AG08395 (cell line): Measurements from ENCODE around the gene ELMO2.
A peak's percentile ranks its signal among the peaks of the same experiment; 100 is the strongest.

Experiments
- DNase-seq: peaks from one replicate; pipeline ENCODE4 v3.0.0; 2012; ENCODE audit warnings: mixed read lengths, low spot score

Gene ELMO2

GRCh38 chr20:46366826-46367225 lies 39.6 kb downstream of the ELMO2 start:
- DNase-seq: no peak

- no peak for DNase-seq
These were observed 40.8 kb downstream of the ELMO2 start for GRCh38 chr20:46365487-46366220.

GRCh38 chr20:46364670-46365486 lies 41.5 kb downstream of the ELMO2 start:
- no peak for DNase-seq

GRCh38 chr20:46363874-46364669 lies 42.3 kb downstream of the ELMO2 start:
- DNase-seq: peak; percentile 95

GRCh38 chr20:46362921-46363867 lies 43.2 kb downstream of the ELMO2 start:
- no peak for DNase-seq

- DNase-seq: no peak
These were observed 44.6 kb downstream of the ELMO2 start for GRCh38 chr20:46361811-46362210.

- no peak for DNase-seq
These were observed 45.0 kb downstream of the ELMO2 start for GRCh38 chr20:46361381-46361780.

GRCh38 chr20:46359233-46359751 lies 47.1 kb downstream of the ELMO2 start:
- DNase-seq: no peak

GRCh38 chr20:46358346-46359058 lies 47.9 kb downstream of the ELMO2 start:
- no peak for DNase-seq

GRCh38 chr20:46357030-46357514 lies 49.3 kb downstream of the ELMO2 start:
- no peak for DNase-seq

- no peak for DNase-seq
These were observed 50.0 kb downstream of the ELMO2 start for GRCh38 chr20:46356195-46357029.

- DNase-seq: no peak
These were observed 50.6 kb downstream of the ELMO2 start for GRCh38 chr20:46355778-46356177.

GRCh38 chr20:46354920-46355654 lies 51.3 kb downstream of the ELMO2 start:
- no peak for DNase-seq

- no peak for DNase-seq
These were observed 52.2 kb downstream of the ELMO2 start for GRCh38 chr20:46354207-46354555.

GRCh38 chr20:46353500-46354206 lies 52.8 kb downstream of the ELMO2 start:
- DNase-seq: no peak

GRCh38 chr20:46352370-46352938 lies 54.0 kb downstream of the ELMO2 start:
- no peak for DNase-seq

- no peak for DNase-seq
These were observed 54.9 kb downstream of the ELMO2 start for GRCh38 chr20:46351357-46352058.
